ENCODE measurements around the gene GABRD. TPM values are rescaled to one million over a fixed set of nuclear protein-coding genes. Genes with fewer than 3 reads are reported as not detected.

The GABRD gene
- polyA plus RNA-seq, 6 donors from 2014 or later: not detected

DNA sequence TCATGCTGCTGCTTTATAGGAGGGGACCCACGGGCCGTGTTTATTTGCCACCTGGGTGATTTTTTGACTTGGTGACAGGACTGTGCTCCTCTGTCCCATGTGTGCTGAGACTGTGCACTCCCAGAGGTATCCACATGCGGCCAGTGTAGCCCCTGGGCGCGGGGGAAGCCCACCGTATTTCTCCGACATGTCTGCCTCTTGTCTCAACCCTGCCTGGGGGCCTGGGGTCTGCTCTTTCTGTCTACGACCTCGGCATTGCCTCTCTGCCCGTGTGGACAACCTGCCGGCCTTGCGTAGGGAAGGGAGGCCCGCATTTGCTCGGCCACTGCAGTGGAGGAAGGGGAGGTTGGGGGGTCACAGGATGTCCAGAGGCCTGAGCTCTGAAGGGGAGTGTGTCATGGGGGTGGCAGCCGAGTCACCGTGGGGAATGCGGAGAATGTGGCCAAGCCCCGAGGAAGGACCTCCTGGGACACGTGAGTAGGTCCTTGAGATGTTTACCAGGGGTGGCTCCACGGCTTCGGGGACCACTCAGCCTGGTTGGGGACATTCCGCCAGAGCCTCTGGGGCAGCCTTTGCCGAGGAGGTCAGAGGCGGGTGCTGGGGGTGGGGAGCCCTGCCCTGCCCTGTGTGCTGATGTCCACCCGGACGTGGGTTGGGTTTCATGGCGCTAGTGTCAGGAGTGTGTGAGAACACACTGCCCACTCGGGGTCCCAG, 42.1 kb downstream of the GABRD start:
- Mint-ChIP-seq H3K4me3 (no peak overlapping the region), H3K27me3 (no peaks in the 10 kb centered on the region), H3K4me1 (peaks cover 0 to 7% (median 0%) of the 10 kb centered on the region in 3 donors), H3K36me3 (peaks cover 7 to 12% of the 10 kb centered on the region in 2 donors), H3K27ac (no peak overlapping the region), H3K9me3 (peaks cover 0 to 12% (median 5%) of the 10 kb centered on the region in 7 donors)
- no peak for ATAC-seq (ENCODE audit: low read depth in 2 of 2)
- DNase-seq: no peak

DNA sequence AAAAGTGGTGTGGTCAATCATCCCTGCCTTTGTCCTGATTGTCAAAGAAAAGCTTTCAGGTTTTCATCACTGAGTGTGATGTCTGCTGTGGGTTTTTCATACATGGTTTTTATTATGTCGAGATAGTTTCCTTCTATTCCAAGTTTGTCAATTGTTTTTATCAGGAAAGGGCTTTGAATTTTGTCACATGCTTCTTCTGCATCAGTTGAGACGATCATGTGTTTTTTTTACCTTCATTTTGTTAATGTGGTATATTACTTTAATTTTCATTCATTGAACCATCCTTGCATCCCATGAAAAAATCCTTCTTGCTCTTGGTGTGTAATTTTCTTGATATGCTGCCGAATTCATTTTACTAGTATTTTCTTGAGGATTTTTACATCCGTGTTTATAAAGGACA, 46.6 kb downstream of the GABRD start:
- Mint-ChIP-seq H3K27me3 (no peaks in the 10 kb centered on the region), H3K36me3 (peaks cover 12 to 19% of the 10 kb centered on the region in 2 donors), H3K27ac (no peak overlapping the region), H3K4me1 (peaks cover 0 to 15% (median 7%) of the 10 kb centered on the region in 3 donors), H3K9me3 (peaks cover 0 to 12% (median 5%) of the 10 kb centered on the region in 7 donors), H3K4me3 (no peak overlapping the region)
- no peak for DNase-seq
- no peak for ATAC-seq (ENCODE audit: low read depth in 2 of 2)

- peak overlapping the region in 1 of 8 donors; percentile 48 for H3K4me3 Mint-ChIP-seq
- peaks cover 0 to 15% (median 7%) of the 10 kb centered on the region in 3 donors for H3K4me1 Mint-ChIP-seq
- no peak for ATAC-seq (ENCODE audit: low read depth in 2 of 2)
- H3K27ac Mint-ChIP-seq: peak overlapping the region in 2 of 6 donors; percentile 54 to 82
- H3K9me3 Mint-ChIP-seq: peaks cover 0 to 12% (median 5%) of the 10 kb centered on the region in 7 donors
- peaks cover 12 to 19% of the 10 kb centered on the region in 2 donors for H3K36me3 Mint-ChIP-seq
- H3K27me3 Mint-ChIP-seq: no peaks in the 10 kb centered on the region
- no peak for DNase-seq
Measured at GRCh38 chr1:2067393-2067792, 48.2 kb downstream of the GABRD start.

GRCh38 chr1:2067981-2068380, 48.8 kb downstream of the GABRD start:
- Mint-ChIP-seq H3K27me3 (no peaks in the 10 kb centered on the region), H3K27ac (no peak overlapping the region), H3K9me3 (peaks cover 0 to 12% (median 5%) of the 10 kb centered on the region in 7 donors), H3K4me3 (no peak overlapping the region), H3K36me3 (peaks cover 12 to 19% of the 10 kb centered on the region in 2 donors), H3K4me1 (peaks cover 0 to 15% (median 7%) of the 10 kb centered on the region in 3 donors)
- ATAC-seq (ENCODE audit: low read depth in 2 of 2): no peak
- no peak for DNase-seq

DNA sequence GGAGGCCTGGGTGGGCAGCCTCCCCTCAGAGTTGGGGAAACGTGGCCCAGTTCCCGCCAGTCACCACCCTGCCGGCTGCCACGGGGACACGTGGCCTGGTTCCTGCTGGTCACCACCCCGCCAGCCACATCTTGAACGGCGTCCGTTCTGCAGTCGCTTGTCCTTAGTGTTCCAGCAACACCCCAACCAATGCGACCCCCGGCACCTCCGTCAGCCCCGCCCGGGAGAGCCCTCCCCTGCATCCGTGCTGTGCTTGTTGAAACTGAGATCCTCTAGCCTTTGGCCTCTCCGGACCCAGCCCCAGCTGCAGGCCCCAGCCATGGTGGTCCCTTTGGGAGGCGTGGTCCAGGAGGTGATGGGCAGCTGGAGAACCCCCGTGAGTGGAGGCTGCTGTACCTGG, 49.8 kb downstream of the GABRD start:
- no peak for ATAC-seq (ENCODE audit: low read depth in 2 of 2)
- Mint-ChIP-seq H3K4me1 (peaks cover 0 to 14% (median 12%) of the 10 kb centered on the region in 3 donors), H3K36me3 (peaks cover 8 to 19% of the 10 kb centered on the region in 2 donors), H3K27me3 (no peaks in the 10 kb centered on the region), H3K4me3 (no peak overlapping the region), H3K27ac (no peak overlapping the region), H3K9me3 (peaks cover 0 to 10% (median 5%) of the 10 kb centered on the region in 7 donors)
- no peak for DNase-seq

- ATAC-seq (ENCODE audit: low read depth in 2 of 2): no peak
- no peak overlapping the region for H3K4me3 Mint-ChIP-seq
Measured at GRCh38 chr1:2070016-2070415, 50.9 kb downstream of the GABRD start.

GRCh38 chr1:2070800-2071530, 51.8 kb downstream of the GABRD start:
- Mint-ChIP-seq H3K4me1 (peaks cover 0 to 23% (median 9%) of the 10 kb centered on the region in 3 donors), H3K9me3 (peaks cover 0 to 5% (median 0%) of the 10 kb centered on the region in 7 donors), H3K4me3 (no peak overlapping the region), H3K27me3 (no peaks in the 10 kb centered on the region), H3K27ac (no peak overlapping the region), H3K36me3 (peaks cover 0 to 15% of the 10 kb centered on the region in 2 donors)
- ATAC-seq (ENCODE audit: low read depth in 2 of 2) (no peak), DNase-seq (no peak)

More at GRCh38 chr1:2070016-2070415, 50.9 kb downstream of the GABRD start:
- peaks cover 0 to 5% (median 2%) of the 10 kb centered on the region in 7 donors for H3K9me3 Mint-ChIP-seq
- peaks cover 0 to 19% of the 10 kb centered on the region in 2 donors for H3K36me3 Mint-ChIP-seq
- no peak overlapping the region for H3K27ac Mint-ChIP-seq
- no peak for DNase-seq
- H3K27me3 Mint-ChIP-seq: no peaks in the 10 kb centered on the region
- peaks cover 0 to 20% (median 11%) of the 10 kb centered on the region in 3 donors for H3K4me1 Mint-ChIP-seq

DNA sequence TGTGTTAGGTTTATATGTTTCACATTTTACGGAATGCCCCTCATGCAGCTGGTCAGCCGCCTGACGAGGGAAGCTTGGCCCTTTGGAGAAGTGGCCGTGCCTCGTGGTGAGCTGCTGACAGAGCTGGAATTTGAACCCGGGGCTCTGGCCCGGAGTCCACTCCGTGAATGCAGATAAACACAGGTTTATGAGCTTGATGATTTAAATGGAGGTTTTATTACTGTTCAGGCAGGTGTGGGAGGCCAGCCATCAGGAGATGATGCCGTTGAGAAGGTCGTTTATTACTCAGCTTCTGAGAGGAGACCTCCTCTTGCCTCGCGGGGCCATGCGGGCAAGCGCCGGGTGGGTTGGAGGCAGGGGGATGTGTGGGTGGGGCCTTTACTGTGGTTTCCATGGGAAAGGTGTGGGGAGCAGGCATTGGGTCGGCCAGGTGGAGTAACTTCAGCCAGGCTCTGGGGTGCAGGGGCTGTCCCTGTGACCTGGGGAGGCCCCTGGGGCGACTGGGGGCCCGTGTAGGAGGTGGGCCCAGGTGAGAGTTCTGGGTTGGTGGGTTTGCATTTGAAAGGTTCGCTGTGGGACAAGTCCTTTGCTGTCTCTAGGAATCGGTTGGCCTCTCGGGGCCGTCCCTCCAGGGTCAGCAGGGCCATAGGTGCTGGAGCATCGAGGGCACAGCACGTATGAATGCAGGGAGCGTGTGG, 53.1 kb downstream of the GABRD start:
- no peak for ATAC-seq (ENCODE audit: low read depth in 2 of 2)
- peaks cover 3 to 14% (median 5%) of the 10 kb centered on the region in 7 donors for H3K9me3 Mint-ChIP-seq

DNA sequence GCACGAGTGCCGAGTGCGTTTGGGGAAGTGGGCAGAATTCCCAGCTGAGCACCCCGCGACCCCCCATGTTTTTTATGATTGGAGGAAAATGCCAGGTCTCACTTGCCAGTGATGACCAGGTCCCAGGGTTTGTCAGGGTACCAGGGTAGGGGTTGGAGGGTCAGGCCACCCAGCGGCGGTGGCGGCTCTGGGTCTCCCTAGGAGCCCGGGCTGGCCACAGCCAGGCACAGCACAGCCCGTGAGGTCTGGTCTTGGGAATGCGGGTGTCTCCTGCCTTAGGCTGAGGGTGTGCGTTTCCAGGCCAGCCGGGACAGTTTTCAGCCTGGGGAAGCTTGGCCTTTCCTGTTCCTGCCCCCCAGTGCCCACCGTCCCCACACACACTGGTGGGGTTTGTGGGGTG, 53.7 kb downstream of the GABRD start:
- Mint-ChIP-seq H3K27me3 (no peaks in the 10 kb centered on the region), H3K36me3 (peaks cover 10 to 13% of the 10 kb centered on the region in 2 donors), H3K27ac (no peak overlapping the region), H3K4me3 (no peak overlapping the region), H3K4me1 (peaks cover 0 to 16% (median 0%) of the 10 kb centered on the region in 3 donors), H3K9me3 (peaks cover 8 to 21% (median 12%) of the 10 kb centered on the region in 7 donors)
- DNase-seq (no peak), ATAC-seq (ENCODE audit: low read depth in 2 of 2) (no peak)

More for the DNA sequence above, 53.1 kb downstream of the GABRD start:
- no peak for DNase-seq
- H3K4me3 Mint-ChIP-seq: no peak overlapping the region
- no peaks in the 10 kb centered on the region for H3K27me3 Mint-ChIP-seq
- no peak overlapping the region for H3K27ac Mint-ChIP-seq
- peaks cover 0 to 16% (median under 1%) of the 10 kb centered on the region in 3 donors for H3K4me1 Mint-ChIP-seq
- H3K36me3 Mint-ChIP-seq: peaks cover 7% of the 10 kb centered on the region in 2 donors

DNA sequence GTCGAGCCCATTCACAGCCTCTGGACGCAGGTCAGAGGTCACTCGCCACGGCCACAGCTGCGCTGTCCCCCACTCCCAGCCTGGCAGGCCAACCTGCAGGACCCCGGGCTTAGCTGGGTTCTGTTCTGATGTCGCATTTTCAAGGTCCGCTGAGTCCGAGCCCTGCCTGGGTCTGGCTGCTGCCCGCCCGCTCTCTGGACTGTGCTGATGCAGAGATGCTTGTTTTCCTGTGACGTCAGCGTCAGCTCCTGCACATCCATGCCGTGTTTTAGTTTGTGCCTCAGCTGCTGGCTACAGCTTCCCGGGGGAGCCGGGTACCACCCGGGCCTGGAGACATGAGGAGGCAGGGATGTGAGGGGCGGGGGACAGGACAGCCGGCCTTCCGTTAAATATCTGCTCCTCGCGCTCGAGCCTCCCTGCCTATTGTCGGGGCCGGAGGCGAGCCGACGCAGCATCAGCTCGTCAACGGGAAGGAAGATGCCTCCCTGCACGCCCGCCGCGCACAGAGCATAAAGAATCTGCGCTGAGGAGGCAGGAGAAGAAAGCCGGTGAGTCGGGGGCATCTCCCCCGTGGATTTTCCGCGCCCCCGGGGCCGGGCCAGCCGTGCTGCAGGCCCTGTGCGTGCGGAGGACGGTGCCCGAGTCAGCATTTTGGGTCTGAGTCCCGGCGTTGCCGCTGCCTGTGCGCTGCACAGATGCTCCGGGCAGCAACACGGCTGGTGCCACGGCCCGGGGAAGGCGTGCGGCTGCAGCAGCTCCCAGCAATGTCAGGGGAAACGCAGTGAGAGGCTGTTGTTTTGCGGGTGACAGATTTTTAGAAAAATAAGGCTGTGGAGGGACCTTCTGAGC, 54.5 kb downstream of the GABRD start:
- Mint-ChIP-seq H3K27me3 (no peaks in the 10 kb centered on the region), H3K36me3 (peaks cover 17 to 20% of the 10 kb centered on the region in 2 donors), H3K4me1 (peaks cover 0 to 16% (median 0%) of the 10 kb centered on the region in 3 donors), H3K4me3 (no peak overlapping the region), H3K27ac (peak overlapping the region in 2 of 6 donors; percentile 59 to 64), H3K9me3 (peaks cover 14 to 28% (median 19%) of the 10 kb centered on the region in 7 donors)
- ATAC-seq (ENCODE audit: low read depth in 2 of 2): no peak
- DNase-seq: no peak

- no peak overlapping the region for H3K4me3 Mint-ChIP-seq
- ATAC-seq (ENCODE audit: low read depth in 2 of 2): no peak
- H3K36me3 Mint-ChIP-seq: peaks cover 19 to 24% of the 10 kb centered on the region in 2 donors
- H3K27ac Mint-ChIP-seq: no peak overlapping the region
- DNase-seq: no peak
- no peaks in the 10 kb centered on the region for H3K27me3 Mint-ChIP-seq
- peaks cover 0 to 16% (median 0%) of the 10 kb centered on the region in 3 donors for H3K4me1 Mint-ChIP-seq
- H3K9me3 Mint-ChIP-seq: peaks cover 14 to 35% (median 21%) of the 10 kb centered on the region in 7 donors
Measured at GRCh38 chr1:2074396-2074795, 55.3 kb downstream of the GABRD start.

GRCh38 chr1:2074944-2075740, 56.0 kb downstream of the GABRD start:
- Mint-ChIP-seq H3K9me3 (peaks cover 14 to 40% (median 21%) of the 10 kb centered on the region in 7 donors), H3K4me1 (peaks cover 0 to 16% (median 0%) of the 10 kb centered on the region in 3 donors), H3K4me3 (no peak overlapping the region), H3K27ac (peak overlapping the region in 2 of 6 donors; percentile 33 to 54), H3K36me3 (peaks cover 19 to 24% of the 10 kb centered on the region in 2 donors), H3K27me3 (no peaks in the 10 kb centered on the region)
- DNase-seq: no peak
- ATAC-seq (ENCODE audit: low read depth in 2 of 2): no peak
